DOHH2 (cell line): ENCODE data around the gene ZFAND2A.

Source experiments
- H3F3A ChIP-seq: fragments of 200-600 bp; sonication (generic), shearing (Covaris generic); 2 replicates; pipeline ENCODE4 v1.6.0; 2016; ENCODE audit warnings: antibody characterized with exemption, mild to moderate bottlenecking; ENCODE audit not compliant: control insufficient read depth, insufficient read depth
- H3K27ac ChIP-seq: fragments of 200-600 bp; sonication (generic); 2 replicates; pipeline ENCODE4 v1.5.1; 2014; ENCODE audit warnings: low read depth, mild to moderate bottlenecking, low read length, moderate library complexity
- H3K27me3 ChIP-seq: fragments of 200-600 bp; sonication (generic); 2 replicates; pipeline ENCODE4 v1.6.1; 2014; ENCODE audit warnings: mild to moderate bottlenecking, low read length, mixed read lengths; ENCODE audit not compliant: control insufficient read depth
- H3K36me3 ChIP-seq: fragments of 200-600 bp; sonication (generic); 2 replicates; pipeline ENCODE4 v1.6.1; 2014; ENCODE audit warnings: mild to moderate bottlenecking, low read length, moderate library complexity, mixed read lengths; ENCODE audit not compliant: control insufficient read depth
- H3K4me1 ChIP-seq: fragments of 200-600 bp; sonication (generic); 2 replicates; pipeline ENCODE4 v1.6.1; 2014; ENCODE audit warnings: mild to moderate bottlenecking, low read length, mixed read lengths; ENCODE audit not compliant: control insufficient read depth
- H3K4me2 ChIP-seq: fragments of 200-600 bp; sonication (generic); 2 replicates; pipeline ENCODE4 v1.6.0; 2014; ENCODE audit warnings: mild to moderate bottlenecking, low read length, moderate library complexity
- H3K4me3 ChIP-seq: fragments of 200-600 bp; sonication (generic); 2 replicates; pipeline ENCODE4 v1.5.1; 2014; ENCODE audit warnings: mild to moderate bottlenecking, low read length, mixed read lengths
- H3K79me2 ChIP-seq: fragments of 200-600 bp; sonication (generic); 2 replicates; pipeline ENCODE4 v1.6.1; 2014; ENCODE audit warnings: mild to moderate bottlenecking, low read length, mixed read lengths; ENCODE audit not compliant: control insufficient read depth
- H3K9me2 ChIP-seq: fragments of 200-600 bp; sonication (generic); replicated peaks from 2 replicates; pipeline ENCODE4 v1.6.1; 2014; ENCODE audit warnings: mild to moderate bottlenecking, low read length, mixed read lengths; ENCODE audit not compliant: control insufficient read depth
- H3K9me3 ChIP-seq: fragments of 200-600 bp; sonication (generic); 2 replicates; pipeline ENCODE4 v1.6.1; 2014; ENCODE audit warnings: antibody characterized with exemption, low read length, mixed read lengths; ENCODE audit not compliant: control insufficient read depth, insufficient read depth
- H4K20me1 ChIP-seq: fragments of 200-600 bp; sonication (generic); 2 replicates; pipeline ENCODE4 v1.6.0; 2014; ENCODE audit warnings: low read depth, mild to moderate bottlenecking, antibody characterized with exemption, low read length, moderate library complexity; ENCODE audit not compliant: control insufficient read depth, insufficient read depth
- CTCF ChIP-seq: fragments of 200-600 bp; sonication (generic); IDR thresholded peaks from one replicate; pipeline ENCODE4 v1.5.1; 2014; ENCODE audit warnings: antibody characterized with exemption, mild to moderate bottlenecking, low read depth, low read length; ENCODE audit not compliant: poor library complexity, severe bottlenecking
- EZH2phosphoT487 ChIP-seq: fragments of 200-600 bp; sonication (generic); IDR thresholded peaks from 2 replicates; pipeline ENCODE4 v1.6.1; 2017; ENCODE audit warnings: borderline replicate concordance, mild to moderate bottlenecking, antibody characterized with exemption, low read length, moderate library complexity, mixed read lengths

Gene ZFAND2A

GRCh38 chr7:1106793-1107421 is 53.1 kb downstream of the ZFAND2A start:
- H3F3A ChIP-seq, result peaks cover 13% of the 10 kb centered on the region; the same call in 1 of the 2 replicates
- peaks cover 4% of the 10 kb centered on the region for H3K36me3 ChIP-seq
- no peak for TF ChIP-seq EZH2phosphoT487
- TF ChIP-seq CTCF, result no peak
- H4K20me1 ChIP-seq, result no peaks in the 10 kb centered on the region
- H3K4me2 ChIP-seq, result peak overlapping the region; percentile 80
- H3K9me2 ChIP-seq, result no peaks in the 10 kb centered on the region
- H3K4me3 ChIP-seq, result no peak overlapping the region; the same call in 1 of the 2 replicates
- peaks cover 46% of the 10 kb centered on the region for H3K4me1 ChIP-seq
- no peak overlapping the region for H3K27ac ChIP-seq
- H3K9me3 ChIP-seq, result no peaks in the 10 kb centered on the region
- H3K79me2 ChIP-seq, result peaks cover 55% of the 10 kb centered on the region
- no peaks in the 10 kb centered on the region for H3K27me3 ChIP-seq

GRCh38 chr7:1106063-1106792 is 53.8 kb downstream of the ZFAND2A start:
- Histone ChIP-seq H3K27ac (peak overlapping the region; percentile 63), H4K20me1 (no peaks in the 10 kb centered on the region), H3K36me3 (peaks cover 4% of the 10 kb centered on the region), H3K4me3 (peak overlapping the region; percentile 56), H3K4me1 (peaks cover 46% of the 10 kb centered on the region), H3K79me2 (peaks cover 55% of the 10 kb centered on the region), H3K9me2 (no peaks in the 10 kb centered on the region), H3K27me3 (no peaks in the 10 kb centered on the region), H3F3A (peaks cover 13% of the 10 kb centered on the region; the same call in 1 of the 2 replicates), H3K4me2 (peak overlapping the region; percentile 80), H3K9me3 (no peaks in the 10 kb centered on the region)
- no peak for TF ChIP-seq EZH2phosphoT487
- TF ChIP-seq CTCF, result no peak

- TF ChIP-seq EZH2phosphoT487, result no peak
- TF ChIP-seq CTCF, result no peak
Measured at GRCh38 chr7:1105189-1105588, 54.8 kb downstream of the ZFAND2A start.

More at GRCh38 chr7:1105189-1105588, 54.8 kb downstream of the ZFAND2A start:
- Histone ChIP-seq H3K27ac (peak overlapping the region; percentile 63), H4K20me1 (no peaks in the 10 kb centered on the region), H3K9me3 (no peaks in the 10 kb centered on the region), H3K4me3 (peak overlapping the region; percentile 56), H3K4me1 (peaks cover 46% of the 10 kb centered on the region), H3K27me3 (no peaks in the 10 kb centered on the region), H3K4me2 (peak overlapping the region; percentile 80), H3K79me2 (peaks cover 55% of the 10 kb centered on the region), H3K9me2 (no peaks in the 10 kb centered on the region), H3K36me3 (peaks cover 4% of the 10 kb centered on the region), H3F3A (peaks cover 13% of the 10 kb centered on the region; the same call in 1 of the 2 replicates)
